Measurements from ENCODE around the gene ADD2.

GRCh38 chr2:70632966-70633365, 135.0 kb downstream of the ADD2 start:
- TF ChIP-seq ARNT (IDR thresholded peaks at IDR 0.05) (no peak), ZNF384 (IDR thresholded peaks at IDR 0.05) (no peak), SP1 (IDR thresholded peaks at IDR 0.05) (no peak), CTBP1 (IDR thresholded peaks at IDR 0.05; ENCODE audit: borderline replicate concordance) (no peak), ELF4 (IDR thresholded peaks at IDR 0.05) (no peak), FOXA1 (IDR thresholded peaks at IDR 0.05) (no peak), NFRKB (IDR thresholded peaks at IDR 0.05) (no peak), FOXK2 (IDR thresholded peaks at IDR 0.05) (no peak), SUZ12 (IDR thresholded peaks at IDR 0.05) (no peak), BHLHE40 (IDR thresholded peaks at IDR 0.05; ENCODE audit: borderline replicate concordance) (no peak)
